Measurements from ENCODE around the gene ARMC5.

GRCh38 chr16:31513126-31513525, 53.8 kb downstream of the ARMC5 start:
- TF ChIP-seq POLR2A (IDR thresholded peaks at IDR 0.05) (no peak), CTCF (IDR thresholded peaks at IDR 0.05) (no peak)
